ENCODE results near the gene MAN1A2.

DNA sequence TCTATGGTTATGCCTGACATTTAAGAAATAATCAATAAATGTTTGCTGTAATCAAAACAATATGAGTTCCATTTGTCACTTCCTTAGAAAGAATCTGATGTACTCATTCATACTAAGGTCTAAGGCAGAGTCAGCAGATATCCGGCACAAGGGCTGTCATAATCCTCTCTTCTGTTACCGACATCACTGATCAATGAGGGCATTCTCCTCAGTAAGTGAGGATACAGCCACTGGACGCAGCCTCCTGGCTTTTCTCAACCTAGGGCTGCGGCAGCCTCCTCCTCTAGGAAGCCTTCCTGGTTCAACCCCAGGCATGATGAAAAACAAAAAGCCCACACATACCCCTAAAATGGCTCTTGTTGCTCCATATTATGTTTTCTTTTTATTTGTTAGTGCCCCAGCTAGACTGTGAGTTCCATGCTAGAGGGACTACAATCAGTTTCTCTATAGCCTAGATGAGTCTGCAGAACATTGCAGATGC lies 197.9 kb downstream of the MAN1A2 start:
- TF ChIP-seq CEBPB (IDR thresholded peaks at IDR 0.05; ENCODE audit: borderline replicate concordance in 1 of 2, low read depth in 2 of 2, low read length in 2 of 2) (no peak), EZH2 (IDR thresholded peaks at IDR 0.05; ENCODE audit: borderline replicate concordance, control insufficient read depth, low read depth, low read length) (no peak), FOS (IDR thresholded peaks at IDR 0.05; ENCODE audit: borderline replicate concordance, extremely low read depth, insufficient read length) (no peak), POLR2A (IDR thresholded peaks at IDR 0.05; ENCODE audit: low read depth, low read length) (no peak), ZNF274 (IDR thresholded peaks at IDR 0.05; ENCODE audit: insufficient read depth, insufficient read length) (no peak), BCL11A (IDR thresholded peaks at IDR 0.05; ENCODE audit: low read depth, low read length) (no peak), NFYA (IDR thresholded peaks at IDR 0.05; ENCODE audit: borderline replicate concordance, low read depth, low read length) (no peak), GABPA (IDR thresholded peaks at IDR 0.05; ENCODE audit: low read depth) (no peak), POLR2AphosphoS5 (IDR thresholded peaks at IDR 0.05; ENCODE audit: low read length) (no peak)
- TF ChIP-seq, protein P1, sequence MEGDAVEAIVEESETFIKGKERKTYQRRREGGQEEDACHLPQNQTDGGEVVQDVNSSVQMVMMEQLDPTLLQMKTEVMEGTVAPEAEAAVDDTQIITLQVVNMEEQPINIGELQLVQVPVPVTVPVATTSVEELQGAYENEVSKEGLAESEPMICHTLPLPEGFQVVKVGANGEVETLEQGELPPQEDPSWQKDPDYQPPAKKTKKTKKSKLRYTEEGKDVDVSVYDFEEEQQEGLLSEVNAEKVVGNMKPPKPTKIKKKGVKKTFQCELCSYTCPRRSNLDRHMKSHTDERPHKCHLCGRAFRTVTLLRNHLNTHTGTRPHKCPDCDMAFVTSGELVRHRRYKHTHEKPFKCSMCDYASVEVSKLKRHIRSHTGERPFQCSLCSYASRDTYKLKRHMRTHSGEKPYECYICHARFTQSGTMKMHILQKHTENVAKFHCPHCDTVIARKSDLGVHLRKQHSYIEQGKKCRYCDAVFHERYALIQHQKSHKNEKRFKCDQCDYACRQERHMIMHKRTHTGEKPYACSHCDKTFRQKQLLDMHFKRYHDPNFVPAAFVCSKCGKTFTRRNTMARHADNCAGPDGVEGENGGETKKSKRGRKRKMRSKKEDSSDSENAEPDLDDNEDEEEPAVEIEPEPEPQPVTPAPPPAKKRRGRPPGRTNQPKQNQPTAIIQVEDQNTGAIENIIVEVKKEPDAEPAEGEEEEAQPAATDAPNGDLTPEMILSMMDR (IDR thresholded peaks at IDR 0.05 in 2 of 3, conservative IDR thresholded peaks at IDR 0.05 in 1 of 3; ENCODE audit: control insufficient read depth in 2 of 3, extremely low read depth in 1 of 3, insufficient read depth in 1 of 3, low read depth in 3 of 3, low read length in 3 of 3) = no peak
